Measurements from ENCODE around the gene DNAH12.

DNA sequence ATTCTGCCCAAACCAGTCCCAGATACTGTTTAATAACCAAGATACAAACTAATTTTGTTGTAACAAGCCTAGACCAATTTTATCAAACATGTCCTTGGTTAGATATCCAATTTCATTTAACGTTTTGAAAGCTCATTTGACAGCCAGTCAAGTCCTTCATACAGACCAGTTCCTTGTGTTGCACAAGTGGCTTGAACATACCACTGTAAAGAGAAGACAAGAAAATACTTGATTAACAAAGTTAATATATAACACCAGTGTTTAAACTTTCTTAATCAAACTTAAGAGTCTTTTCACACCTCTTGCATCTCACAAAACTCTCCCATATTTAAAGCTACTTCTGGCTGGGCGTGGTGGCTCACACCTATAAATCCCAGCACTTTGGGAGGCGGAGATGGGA lies 28.0 kb upstream of the DNAH12 start:
- TF ChIP-seq POLR2A (IDR thresholded peaks at IDR 0.05; ENCODE audit: borderline replicate concordance, extremely low read depth, insufficient read depth, insufficient read length) (no peak), POLR2AphosphoS5 (IDR thresholded peaks at IDR 0.05; ENCODE audit: low read depth, low read length) (no peak), SRF (IDR thresholded peaks at IDR 0.05; ENCODE audit: low read depth) (no peak), EGR1 (IDR thresholded peaks at IDR 0.05; ENCODE audit: low read depth) (no peak), EZH2phosphoT487 (IDR thresholded peaks at IDR 0.05; ENCODE audit: borderline replicate concordance) (no peak), EZH2 (IDR thresholded peaks at IDR 0.05) (no peak), FOSL1 (IDR thresholded peaks at IDR 0.05; ENCODE audit: low read depth) (no peak), SP1 (IDR thresholded peaks at IDR 0.05; ENCODE audit: low read depth) (no peak), SIN3A (IDR thresholded peaks at IDR 0.05; ENCODE audit: low read depth) (no peak), JUND (IDR thresholded peaks at IDR 0.05) (no peak)
- TF ChIP-seq, protein P1, sequence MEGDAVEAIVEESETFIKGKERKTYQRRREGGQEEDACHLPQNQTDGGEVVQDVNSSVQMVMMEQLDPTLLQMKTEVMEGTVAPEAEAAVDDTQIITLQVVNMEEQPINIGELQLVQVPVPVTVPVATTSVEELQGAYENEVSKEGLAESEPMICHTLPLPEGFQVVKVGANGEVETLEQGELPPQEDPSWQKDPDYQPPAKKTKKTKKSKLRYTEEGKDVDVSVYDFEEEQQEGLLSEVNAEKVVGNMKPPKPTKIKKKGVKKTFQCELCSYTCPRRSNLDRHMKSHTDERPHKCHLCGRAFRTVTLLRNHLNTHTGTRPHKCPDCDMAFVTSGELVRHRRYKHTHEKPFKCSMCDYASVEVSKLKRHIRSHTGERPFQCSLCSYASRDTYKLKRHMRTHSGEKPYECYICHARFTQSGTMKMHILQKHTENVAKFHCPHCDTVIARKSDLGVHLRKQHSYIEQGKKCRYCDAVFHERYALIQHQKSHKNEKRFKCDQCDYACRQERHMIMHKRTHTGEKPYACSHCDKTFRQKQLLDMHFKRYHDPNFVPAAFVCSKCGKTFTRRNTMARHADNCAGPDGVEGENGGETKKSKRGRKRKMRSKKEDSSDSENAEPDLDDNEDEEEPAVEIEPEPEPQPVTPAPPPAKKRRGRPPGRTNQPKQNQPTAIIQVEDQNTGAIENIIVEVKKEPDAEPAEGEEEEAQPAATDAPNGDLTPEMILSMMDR (IDR thresholded peaks at IDR 0.05 in 2 of 3, conservative IDR thresholded peaks at IDR 0.05 in 1 of 3; ENCODE audit: borderline replicate concordance in 1 of 3, insufficient read depth in 1 of 3, low read depth in 2 of 3, low read length in 2 of 3): no peak
- TF ChIP-seq, protein P2, sequence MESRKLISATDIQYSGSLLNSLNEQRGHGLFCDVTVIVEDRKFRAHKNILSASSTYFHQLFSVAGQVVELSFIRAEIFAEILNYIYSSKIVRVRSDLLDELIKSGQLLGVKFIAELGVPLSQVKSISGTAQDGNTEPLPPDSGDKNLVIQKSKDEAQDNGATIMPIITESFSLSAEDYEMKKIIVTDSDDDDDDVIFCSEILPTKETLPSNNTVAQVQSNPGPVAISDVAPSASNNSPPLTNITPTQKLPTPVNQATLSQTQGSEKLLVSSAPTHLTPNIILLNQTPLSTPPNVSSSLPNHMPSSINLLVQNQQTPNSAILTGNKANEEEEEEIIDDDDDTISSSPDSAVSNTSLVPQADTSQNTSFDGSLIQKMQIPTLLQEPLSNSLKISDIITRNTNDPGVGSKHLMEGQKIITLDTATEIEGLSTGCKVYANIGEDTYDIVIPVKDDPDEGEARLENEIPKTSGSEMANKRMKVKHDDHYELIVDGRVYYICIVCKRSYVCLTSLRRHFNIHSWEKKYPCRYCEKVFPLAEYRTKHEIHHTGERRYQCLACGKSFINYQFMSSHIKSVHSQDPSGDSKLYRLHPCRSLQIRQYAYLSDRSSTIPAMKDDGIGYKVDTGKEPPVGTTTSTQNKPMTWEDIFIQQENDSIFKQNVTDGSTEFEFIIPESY (IDR thresholded peaks at IDR 0.05; ENCODE audit: extremely low read depth, insufficient replicate concordance, low read length): no peak
- TF ChIP-seq, protein P3, sequence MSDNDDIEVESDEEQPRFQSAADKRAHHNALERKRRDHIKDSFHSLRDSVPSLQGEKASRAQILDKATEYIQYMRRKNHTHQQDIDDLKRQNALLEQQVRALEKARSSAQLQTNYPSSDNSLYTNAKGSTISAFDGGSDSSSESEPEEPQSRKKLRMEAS (IDR thresholded peaks at IDR 0.05): no peak
- TF ChIP-seq, protein P4, sequence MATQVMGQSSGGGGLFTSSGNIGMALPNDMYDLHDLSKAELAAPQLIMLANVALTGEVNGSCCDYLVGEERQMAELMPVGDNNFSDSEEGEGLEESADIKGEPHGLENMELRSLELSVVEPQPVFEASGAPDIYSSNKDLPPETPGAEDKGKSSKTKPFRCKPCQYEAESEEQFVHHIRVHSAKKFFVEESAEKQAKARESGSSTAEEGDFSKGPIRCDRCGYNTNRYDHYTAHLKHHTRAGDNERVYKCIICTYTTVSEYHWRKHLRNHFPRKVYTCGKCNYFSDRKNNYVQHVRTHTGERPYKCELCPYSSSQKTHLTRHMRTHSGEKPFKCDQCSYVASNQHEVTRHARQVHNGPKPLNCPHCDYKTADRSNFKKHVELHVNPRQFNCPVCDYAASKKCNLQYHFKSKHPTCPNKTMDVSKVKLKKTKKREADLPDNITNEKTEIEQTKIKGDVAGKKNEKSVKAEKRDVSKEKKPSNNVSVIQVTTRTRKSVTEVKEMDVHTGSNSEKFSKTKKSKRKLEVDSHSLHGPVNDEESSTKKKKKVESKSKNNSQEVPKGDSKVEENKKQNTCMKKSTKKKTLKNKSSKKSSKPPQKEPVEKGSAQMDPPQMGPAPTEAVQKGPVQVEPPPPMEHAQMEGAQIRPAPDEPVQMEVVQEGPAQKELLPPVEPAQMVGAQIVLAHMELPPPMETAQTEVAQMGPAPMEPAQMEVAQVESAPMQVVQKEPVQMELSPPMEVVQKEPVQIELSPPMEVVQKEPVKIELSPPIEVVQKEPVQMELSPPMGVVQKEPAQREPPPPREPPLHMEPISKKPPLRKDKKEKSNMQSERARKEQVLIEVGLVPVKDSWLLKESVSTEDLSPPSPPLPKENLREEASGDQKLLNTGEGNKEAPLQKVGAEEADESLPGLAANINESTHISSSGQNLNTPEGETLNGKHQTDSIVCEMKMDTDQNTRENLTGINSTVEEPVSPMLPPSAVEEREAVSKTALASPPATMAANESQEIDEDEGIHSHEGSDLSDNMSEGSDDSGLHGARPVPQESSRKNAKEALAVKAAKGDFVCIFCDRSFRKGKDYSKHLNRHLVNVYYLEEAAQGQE (IDR thresholded peaks at IDR 0.05; ENCODE audit: low read depth): no peak

All from HCT116 (cell line).